Smooth muscle cell of the brain vasculature (primary cell): ENCODE results near the gene EPHA6.
"Not testable (repeated sequence)": the region's sequence is repeated elsewhere in the genome, so short reads cannot be mapped to it uniquely, and the experiment has no call there.

Experiments
- DNase-seq: peaks from one replicate; pipeline ENCODE4 v3.0.0-alpha.2; 2012; ENCODE audit warnings: low read depth, low spot score

The EPHA6 gene

GRCh38 chr3:96915445-96915844, 101.1 kb downstream of the EPHA6 start:
- DNase-seq = no peak

GRCh38 chr3:96931119-96931862, 116.9 kb downstream of the EPHA6 start:
- DNase-seq = no peak

GRCh38 chr3:96942131-96942530, 127.7 kb downstream of the EPHA6 start:
- DNase-seq = not testable (repeated sequence)

DNA sequence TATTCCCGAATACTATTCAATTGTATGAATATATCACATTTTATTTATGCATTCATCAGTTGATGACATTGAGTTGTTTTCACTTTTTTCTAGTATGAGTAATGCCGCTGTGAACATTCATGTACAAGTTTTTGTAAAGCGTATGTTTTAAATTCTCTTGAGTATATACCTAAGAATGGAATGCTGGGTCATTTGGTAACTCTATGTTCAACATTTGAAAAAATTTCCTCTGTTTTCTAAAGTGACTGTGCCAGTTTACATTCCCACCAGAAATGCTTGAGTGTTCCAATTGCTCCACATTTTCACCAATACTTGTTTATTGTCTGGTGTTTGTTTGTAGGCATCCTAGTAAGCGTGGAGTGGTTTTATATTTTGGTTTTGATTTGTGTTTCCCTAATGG, 144.5 kb downstream of the EPHA6 start:
- DNase-seq = no peak

DNA sequence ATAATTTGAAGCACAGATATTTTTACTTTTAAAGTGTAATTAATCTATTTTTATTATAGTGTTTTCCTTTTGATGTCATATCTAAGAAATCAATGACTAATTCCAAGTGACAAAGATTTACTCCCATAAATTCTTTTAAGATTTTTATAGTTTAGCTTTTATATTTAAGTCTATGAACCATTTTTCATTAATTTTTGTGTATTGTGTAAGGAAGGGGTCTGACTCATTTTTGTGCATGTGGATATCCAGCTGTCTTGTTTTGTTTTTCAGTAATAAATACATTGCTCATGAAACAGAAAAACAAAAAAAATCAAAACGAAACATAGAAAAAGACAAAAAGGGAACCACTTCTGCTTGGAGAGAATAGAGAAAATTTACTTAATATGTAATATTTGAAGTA, 145.1 kb downstream of the EPHA6 start:
- DNase-seq = no peak

DNA sequence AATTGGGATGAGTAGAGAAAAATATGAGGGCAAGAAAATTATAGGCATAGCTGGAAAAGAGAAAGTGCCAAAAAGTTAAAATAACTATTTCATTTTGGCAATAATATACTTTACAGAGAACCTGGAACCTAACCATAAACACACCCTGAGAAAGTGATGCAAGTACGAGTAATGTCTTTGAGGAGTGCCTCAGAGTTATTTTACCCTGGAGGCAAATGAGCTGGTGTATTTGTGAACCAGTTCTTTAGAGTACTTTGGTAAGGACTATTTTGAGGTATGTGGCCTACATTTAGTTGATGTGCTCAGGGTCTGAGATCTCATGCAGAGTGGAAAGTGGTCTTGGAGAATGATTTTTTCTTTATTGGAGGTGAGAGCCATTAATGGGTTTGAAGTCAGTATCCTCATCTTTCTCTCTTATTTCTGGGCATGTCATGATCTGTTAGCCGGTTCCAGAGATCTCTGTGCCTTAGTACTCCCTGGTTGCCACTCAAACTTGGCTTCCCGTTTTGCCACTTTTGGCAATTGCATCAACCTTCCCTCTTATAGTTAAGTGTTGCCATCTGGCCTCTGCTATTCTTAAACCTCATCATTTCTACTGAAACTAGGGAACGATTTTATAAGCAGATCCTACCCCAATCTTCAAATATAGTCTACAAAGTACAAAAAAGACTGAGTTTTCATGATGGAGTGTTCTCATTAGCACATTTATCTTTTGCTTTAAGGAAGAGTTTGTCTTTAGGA, 145.7 kb downstream of the EPHA6 start:
- DNase-seq = no peak

DNA sequence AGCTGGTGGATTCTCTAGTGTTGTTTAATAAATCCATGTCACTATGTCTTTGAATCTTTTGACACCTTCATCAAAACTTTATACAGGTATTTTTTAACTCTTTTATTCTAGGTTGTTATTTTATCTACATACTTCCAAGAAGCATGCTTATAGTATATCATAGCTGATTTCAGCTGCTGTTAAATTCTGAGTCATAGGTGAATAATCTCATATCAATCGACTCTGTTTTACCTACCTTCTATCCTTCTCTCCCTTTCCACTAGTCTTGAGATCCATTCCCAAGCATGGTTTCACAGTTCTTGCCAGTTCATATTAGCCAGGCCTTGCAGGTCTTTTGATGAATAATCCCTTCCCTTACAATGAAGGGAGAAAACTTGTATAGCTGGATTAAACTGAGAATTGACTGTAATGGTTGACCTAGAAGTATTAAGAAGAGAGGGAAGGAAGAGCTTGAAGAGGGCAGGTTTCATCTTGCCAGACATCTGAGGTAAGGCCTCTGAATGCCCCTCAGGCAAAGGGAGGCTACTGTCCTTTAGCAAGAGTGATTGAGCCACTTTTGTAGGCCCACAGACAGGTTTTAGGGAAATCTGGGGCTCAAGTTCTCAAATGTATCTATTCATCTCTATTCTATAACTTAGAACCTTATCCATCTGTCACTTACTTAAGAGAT, 146.4 kb downstream of the EPHA6 start:
- DNase-seq = no peak

DNA sequence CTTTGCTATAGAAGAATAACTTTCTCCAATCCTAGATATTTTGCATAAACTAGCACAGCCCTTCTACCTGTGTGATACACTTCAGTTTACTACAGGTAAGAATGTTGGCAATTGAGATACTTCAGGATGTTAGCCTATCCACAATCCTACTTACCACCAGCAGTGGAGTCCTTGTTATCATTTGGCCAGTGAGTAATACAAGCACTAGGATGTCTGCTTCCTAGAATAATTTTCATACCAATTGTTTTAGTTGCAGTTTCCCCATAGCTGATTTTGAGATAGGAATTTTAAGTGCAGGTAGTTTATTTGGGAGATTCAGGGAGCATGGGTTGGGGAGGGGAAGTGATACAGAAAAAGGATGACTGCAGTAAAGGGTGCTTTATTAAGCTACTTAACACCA, 147.2 kb downstream of the EPHA6 start:
- DNase-seq = no peak

DNA sequence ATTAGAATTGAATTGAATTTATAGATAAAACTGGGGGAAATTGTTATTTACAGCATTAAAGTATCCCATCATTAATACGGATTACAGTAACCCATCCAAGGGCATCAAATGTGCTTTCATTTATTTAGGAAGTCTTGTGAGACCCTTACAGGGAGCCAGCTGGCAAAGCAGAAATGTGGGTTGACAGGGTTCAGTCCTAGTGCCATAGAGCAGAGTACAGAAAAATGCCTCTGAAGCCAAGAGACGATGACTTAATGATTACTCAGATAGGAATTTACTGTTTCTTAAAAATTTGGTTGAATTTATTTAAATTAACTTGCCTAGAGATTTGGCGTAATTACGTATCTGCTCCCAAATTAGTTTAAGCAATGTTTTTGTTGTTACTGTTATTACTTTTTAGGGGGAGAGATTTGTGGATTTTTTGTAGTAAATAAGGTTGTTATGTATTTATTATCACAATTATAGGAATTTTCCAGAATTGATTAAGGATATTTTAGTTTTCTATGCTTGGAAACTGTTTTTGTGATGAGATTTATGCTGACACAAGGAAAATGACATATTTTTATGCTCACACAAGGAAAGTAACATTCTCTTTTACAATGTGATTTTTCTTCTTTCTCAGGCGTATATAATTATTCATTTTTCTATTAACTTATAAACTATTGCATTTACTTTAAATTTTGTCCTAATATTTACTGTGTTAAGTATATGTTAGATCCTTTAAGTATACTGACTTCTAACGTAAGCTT, 152.0 kb downstream of the EPHA6 start:
- no peak for DNase-seq

- DNase-seq = no peak
Observed at GRCh38 chr3:96970211-96970610, 155.8 kb downstream of the EPHA6 start.

- DNase-seq = no peak
Observed at GRCh38 chr3:96977671-96978070, 163.3 kb downstream of the EPHA6 start.

GRCh38 chr3:96983716-96984115, 169.3 kb downstream of the EPHA6 start:
- not testable (repeated sequence) for DNase-seq

DNA sequence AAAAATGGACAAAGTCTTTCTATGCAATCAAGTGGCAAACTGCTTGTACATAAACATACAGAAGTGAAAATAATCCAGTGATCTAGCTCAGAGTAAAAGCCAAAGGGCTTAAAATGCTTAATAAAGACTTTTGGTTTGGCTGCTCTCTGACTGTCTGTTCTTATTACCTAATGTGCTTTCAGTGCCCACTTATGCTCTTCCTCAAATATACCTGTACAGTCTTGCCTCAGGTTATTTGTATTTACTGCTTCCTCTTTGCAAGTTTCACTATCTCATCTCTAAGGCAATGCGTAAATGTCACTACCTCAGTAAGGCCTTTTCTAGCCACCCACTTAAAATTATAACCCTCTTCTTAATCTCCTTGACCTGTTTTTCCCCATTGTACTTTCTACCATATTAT, 171.8 kb downstream of the EPHA6 start:
- no peak for DNase-seq

DNA sequence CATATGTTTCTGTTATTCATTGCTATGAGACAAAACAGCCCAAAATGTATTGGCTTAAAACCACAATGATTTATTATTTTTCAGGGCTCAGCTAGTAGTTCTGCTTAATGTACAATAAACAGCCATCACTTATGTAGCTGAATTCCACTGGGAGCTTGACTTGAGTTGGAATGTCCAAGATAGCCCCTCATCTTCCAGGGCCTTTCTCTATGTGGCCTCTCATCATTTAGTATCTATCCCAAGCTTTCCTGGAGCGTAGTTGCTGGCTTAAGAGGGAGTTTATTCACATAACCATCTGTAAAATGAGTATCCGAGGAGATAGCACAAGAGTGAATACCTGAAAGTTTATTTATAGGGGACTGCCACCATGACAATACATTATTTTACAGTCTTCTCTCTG, 176.8 kb downstream of the EPHA6 start:
- no peak for DNase-seq

DNA sequence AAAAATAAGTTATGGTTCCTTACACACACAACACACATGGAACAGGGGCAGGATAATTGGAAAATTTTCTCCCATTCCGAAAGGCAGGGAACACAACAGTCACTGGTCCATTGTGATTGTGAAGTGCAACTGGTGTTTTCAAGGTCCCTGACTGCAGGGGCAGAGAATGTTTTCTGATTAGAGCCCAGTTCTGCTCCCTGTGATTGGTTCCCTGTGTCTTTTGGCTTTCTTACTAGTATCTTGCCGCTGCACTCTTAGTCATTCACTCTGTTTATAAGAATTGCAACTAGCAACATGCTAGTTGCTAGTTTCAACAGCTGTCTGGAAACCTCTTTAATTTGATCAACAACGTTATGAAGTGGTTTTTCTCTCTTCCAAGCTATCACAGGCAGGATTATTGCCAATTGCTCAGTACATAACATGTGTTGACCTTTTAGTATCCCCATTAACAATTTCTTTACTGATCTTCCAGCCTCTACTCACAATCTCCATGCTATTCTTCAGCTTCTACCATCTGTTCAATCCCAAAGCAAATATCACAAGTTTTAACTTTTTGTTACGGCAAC, 177.5 kb downstream of the EPHA6 start:
- DNase-seq = no peak

DNA sequence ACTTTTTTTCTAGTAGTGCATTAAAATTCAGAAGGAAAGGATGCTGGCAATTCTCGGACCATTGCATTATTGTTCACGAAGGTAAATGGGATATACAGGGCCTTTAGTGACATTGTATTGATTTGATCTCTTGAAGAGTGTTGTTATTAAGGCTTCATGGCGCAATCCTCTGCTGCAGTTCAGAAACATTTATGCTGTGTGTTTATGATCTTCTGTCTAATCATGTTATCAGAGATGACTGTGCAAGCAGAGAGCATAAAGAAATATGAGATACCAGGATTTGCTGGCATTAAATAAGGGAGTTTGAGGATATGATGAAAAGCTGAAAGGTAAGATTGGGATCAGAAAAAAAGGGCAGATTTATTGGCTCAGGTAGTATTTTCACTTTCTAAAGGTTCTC, 180.6 kb downstream of the EPHA6 start:
- no peak for DNase-seq

- no peak for DNase-seq
Observed at GRCh38 chr3:96996009-96996408, 181.6 kb downstream of the EPHA6 start.

DNA sequence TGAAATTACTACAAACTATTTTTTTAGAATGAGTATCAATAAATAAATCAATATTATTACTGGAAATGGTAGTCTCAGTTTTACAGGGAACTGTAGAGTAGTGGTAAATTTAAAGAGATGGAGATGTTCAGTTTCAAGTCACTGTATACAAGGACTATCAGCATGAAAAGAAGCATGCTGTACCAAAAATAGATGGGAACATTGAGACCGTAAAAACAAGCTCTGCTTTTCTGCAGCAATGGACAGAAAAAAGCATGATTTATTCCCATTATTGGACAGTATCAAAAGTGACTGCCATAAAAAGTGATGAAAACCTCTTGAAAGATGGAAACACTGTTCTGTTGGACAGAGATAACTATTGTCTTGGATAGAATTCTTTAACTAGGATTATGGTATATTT, 187.2 kb downstream of the EPHA6 start:
- no peak for DNase-seq

GRCh38 chr3:97009427-97010019, 195.1 kb downstream of the EPHA6 start:
- DNase-seq = no peak

DNA sequence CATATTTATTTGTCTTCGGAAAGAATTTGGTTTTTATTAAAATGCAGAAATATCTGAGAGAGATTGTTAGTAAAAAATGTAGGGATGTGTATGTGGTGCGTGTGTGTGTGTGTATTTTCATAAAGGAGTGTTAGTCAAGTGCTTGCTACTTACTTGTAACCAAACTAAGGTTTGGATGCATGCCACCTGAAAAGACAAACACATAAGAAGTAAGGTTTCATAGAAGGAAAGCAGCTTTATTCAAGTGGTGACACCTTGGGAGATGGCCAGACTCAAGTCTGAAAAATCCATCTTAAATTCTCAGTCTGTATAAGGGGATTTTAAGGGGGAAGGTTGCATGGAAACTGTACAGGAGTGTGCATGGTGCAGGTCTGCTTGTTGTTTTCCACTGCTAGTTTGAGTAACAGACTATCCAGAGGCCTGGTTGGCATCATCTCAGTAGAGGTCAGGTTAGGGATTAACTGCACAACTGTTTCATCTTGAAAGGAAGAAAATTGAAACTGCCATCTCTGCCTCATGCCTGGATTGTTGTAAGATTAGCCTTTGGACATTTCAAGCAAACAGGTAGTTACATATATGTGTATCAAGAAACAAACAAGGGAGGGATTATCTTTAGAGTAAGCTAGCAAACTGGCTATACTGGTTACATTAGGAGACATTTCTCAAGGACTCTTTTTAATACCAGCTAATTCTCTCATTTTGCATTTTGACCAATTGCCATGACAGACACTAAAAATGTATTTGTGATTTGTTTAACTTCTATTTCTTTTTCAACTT, 196.7 kb downstream of the EPHA6 start:
- DNase-seq = no peak

GRCh38 chr3:97021778-97022177, 207.4 kb downstream of the EPHA6 start:
- no peak for DNase-seq
